DMS153 (cell line): ENCODE results near the gene IDH1.
"Not testable (repeated sequence)": the region's sequence is repeated elsewhere in the genome, so short reads cannot be mapped to it uniquely, and the experiment has no call there.

Experiments
- DNase-seq: peaks from one replicate; lab custom pipeline; 2025; lab: John Stamatoyannopoulos, UW

Gene IDH1

GRCh38 chr2:208254871-208255556 lies at the start of gene IDH1:
Gene IDH1 (minus strand): TSS chr2:208255071. CDS start chr2:208251551, 3,520 bp downstream.
- DNase-seq: peak; percentile 82

DNA sequence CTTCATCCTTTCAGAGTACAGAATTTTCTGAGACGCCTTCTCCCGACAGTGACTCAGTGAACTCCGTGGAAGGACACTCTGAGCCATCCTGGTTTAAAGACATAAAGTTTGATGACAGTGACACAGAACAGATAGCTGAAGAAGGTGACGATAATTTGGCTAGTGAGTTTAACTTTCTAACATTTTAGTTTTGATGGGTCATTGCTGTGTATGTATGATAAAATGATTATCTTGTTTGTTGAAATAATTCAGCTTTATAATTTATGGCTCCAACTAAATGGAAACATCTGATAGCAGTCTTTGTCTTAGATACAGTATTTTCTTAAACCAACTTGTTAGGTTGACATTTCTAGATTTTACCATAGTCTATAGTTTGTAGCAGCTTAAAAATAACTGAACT lies 49.3 kb upstream of the IDH1 start:
- DNase-seq: no peak

DNA sequence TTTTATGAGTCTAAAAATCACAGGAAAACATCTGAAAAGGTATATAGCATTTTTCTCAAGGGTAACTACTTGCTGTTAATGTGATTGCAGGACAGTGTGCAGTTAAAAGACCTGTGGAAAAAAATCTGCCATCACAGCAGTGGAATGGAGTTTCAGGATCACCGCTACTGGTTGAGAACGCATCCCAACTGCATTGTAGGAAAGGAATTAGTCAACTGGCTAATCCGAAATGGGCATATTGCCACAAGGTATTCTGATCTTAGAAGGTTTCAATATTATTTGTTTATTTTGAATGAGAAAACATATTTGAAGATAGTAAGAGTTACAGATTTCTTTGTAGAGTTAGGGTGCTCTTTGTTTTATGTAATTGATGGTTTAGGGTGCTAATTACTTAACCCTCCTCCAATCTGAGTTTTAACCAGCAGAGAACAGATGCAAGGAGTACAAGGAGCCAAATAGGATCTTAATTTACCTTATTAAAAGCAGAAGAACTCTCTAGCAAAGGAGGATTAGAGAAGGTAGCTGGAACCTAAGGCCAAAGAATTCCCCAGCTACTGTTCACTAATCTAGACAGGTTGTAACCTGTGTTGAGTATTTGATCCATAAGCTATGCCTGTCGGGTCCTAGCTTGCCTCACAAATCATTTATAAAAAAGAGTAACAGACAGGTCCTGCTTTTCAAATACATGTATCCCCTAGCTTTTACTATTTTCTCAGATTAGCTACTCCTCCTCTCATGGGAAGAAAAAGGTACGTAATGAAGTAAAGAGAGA lies 46.2 kb upstream of the IDH1 start:
- no peak for DNase-seq

- no peak for DNase-seq
Observed at GRCh38 chr2:208297961-208298360, 43.1 kb upstream of the IDH1 start.

GRCh38 chr2:208296610-208297009 lies 41.7 kb upstream of the IDH1 start:
- no peak for DNase-seq

GRCh38 chr2:208295834-208296233 lies 41.0 kb upstream of the IDH1 start:
- no peak for DNase-seq

GRCh38 chr2:208294482-208295024 lies 39.7 kb upstream of the IDH1 start:
- no peak for DNase-seq

DNA sequence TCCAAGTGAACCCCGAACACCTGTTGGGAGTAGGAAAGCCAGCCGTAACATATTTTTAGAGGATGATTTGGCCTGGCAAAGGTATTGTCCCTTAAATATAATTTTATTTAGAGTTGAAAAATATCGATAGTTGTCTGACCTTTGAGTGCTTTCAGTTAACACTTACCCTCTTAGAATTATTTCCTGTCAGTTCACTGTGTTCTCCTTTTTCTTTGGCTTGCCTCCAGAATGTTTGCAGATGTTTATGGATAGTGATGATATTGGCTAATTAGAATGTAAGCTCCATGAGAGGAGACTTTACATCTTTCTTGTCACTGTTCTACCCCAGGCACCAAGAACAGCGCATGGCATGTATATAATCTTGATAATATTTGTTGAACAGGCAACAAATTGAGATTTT lies 31.0 kb upstream of the IDH1 start:
- no peak for DNase-seq

DNA sequence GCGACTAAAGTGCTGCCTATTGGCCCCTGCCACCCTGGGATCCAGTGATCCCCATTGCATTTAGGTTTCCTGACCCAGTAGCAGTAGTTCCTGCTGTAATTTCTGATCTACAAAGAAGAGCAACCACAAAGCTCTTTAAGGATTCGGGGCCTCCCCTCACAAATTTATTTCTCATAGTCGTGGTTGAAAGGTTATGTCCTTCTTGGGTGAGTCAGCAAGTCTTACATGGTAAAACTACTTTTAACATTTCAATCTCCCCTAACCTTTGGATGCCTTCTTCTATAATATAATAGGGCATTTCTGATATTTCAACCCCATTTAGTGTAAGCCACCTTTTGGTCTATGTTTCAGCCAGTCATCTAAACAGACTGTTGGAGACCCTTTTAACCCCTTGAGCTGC lies 26.1 kb upstream of the IDH1 start:
- DNase-seq: no peak

DNA sequence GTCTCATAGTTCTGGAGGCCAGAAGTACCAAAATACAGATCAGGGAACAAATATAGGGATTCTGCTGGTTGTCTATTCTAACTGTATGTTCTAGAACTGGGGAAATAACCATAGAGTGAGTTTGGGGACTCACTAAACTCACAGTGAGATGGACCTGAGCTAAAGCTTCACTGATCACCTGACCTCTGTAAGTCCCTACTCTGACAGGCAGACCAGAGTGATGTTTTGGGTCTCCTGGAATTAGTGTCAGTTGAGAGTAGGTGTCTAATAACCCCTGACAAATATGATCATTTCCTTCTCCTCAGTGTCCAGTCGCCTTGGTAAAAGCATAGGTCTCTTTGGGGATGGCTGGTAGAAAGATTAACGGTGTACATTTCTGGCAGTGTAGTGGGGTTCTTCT lies 25.4 kb upstream of the IDH1 start:
- DNase-seq: no peak

DNA sequence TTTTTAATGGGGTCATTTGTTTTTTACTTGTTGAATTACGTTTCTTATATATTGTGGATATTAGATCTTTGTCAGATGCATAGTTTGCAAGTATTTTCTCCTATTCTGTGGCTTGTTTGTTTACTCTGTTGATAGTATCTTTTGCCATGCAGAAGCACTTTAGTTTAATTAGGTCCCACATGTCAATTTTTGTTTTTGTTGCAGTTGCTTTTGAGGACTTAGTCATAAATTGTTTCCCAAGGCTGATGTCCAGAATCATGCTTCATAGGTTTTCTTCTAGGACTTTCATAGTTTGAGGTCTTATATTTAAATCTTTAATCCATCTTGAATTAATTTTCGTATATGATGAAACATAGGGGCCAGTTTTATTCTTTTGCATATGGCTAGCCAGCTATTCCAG lies 24.4 kb upstream of the IDH1 start:
- DNase-seq: no peak

DNA sequence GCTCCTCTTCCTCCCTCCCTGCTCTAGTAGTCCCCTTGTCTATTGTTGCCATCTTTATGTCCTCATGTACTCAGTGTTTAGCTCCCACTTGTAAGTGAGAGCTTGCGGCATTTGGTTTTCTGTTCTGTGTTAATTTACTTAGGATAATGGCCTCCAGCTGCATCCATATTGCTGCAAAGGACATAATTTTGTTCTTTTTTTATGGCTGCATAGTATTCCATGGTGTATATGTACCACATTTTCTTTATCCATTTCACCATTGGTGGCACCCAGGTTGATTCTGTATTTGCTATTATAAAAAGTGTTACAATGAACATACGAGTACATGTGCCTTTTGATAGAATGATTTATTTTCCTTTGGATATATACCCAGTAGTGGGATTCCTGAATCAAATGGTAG lies 23.7 kb upstream of the IDH1 start:
- no peak for DNase-seq

GRCh38 chr2:208274748-208275147 lies 19.9 kb upstream of the IDH1 start:
- DNase-seq: no peak

GRCh38 chr2:208269091-208269490 lies 14.2 kb upstream of the IDH1 start:
- no peak for DNase-seq

GRCh38 chr2:208268156-208268952 lies 13.5 kb upstream of the IDH1 start:
- DNase-seq: no peak

- DNase-seq: not testable (repeated sequence)
Observed at GRCh38 chr2:208267526-208267925, 12.7 kb upstream of the IDH1 start.

- DNase-seq: no peak
Observed at GRCh38 chr2:208266936-208267335, 12.1 kb upstream of the IDH1 start.

DNA sequence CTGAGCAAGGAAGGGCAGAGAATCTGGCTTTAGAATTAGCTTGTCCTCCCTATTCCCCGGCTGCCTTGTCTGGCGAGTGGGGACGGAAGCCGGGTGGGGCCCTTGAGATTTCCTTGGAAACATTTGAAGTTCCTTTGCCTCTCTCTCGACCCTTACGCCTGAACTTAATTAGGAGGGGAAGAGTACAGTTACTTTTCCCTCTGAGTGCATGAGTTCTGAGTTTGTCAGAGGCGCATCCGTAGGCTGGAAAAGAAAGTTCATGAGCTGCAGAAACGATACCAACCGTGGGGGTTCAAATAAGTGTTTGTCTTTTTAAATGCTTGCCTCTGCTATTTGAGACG lies 11.7 kb upstream of the IDH1 start:
- DNase-seq: no peak

- DNase-seq: peak; percentile 95
Observed at GRCh38 chr2:208265801-208266552, 11.1 kb upstream of the IDH1 start, which contains the start of gene PIKFYVE. Gene PIKFYVE (plus strand): TSS chr2:208266255. CDS start chr2:208271520, 5,265 bp downstream.

DNA sequence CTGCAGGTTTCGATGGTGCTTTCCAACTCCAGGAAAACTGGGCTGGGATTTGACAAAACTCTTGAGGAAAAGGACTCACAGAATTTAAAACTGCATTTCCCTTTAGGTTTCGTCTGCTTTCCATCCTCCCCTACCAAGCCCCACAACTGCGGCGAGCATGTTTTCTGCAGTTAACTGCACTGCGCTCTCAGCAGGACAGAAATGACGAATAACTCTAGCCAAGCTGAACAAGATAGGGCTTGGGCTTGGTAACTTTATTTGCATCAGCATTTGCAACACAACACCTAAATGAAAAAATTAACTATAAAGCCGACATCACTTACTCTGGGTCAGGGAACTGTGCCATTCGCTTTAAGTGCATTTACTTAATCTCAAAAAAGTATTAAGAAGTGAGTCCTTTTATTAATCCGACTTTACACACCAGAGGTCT lies 10.5 kb upstream of the IDH1 start:
- peak; percentile 35 for DNase-seq
